D341Med (cell line): ENCODE measurements around the gene MRC2.
"Not testable (repeated sequence)": the region's sequence is repeated elsewhere in the genome, so short reads cannot be mapped to it uniquely, and the experiment has no call there.

Experiments used
- DNase-seq: peaks from one replicate; pipeline ENCODE4 v3.0.0; 2012; ENCODE audit warnings: low spot score

Gene MRC2

DNA sequence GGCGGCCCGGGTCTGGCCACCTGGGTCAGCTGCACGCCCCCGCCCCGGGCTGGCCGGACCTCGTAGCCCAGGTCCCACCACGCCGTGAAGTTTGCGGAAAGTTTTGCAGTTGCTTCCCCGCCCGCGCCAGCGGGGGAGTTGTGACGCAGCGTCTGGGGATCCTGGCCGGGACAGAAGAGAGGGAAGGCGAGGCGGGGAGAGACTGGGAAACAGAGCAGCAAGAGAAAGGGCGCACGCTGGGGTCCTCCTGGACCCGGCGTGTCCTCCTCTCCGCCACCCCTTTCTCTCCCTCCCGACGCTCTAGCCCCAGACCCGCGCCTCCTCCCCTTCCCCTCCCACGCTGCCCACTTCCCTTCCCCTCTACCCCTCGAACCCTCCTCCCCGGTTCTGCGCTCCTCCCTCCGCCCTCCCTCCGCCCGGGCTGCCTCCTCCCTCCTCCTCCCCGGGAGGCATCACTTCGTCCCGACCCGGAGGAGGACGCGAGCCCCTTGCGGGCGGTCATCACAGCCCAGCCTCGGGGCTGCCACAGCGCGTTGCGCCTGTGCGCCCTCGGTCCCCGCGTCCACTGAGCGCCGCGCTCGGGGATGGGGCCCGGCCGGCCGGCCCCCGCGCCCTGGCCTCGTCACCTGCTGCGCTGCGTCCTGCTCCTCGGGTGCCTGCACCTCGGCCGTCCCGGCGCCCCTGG, at the start of gene MRC2:
TSS of gene MRC2 (plus strand) at position 452 of the 685 bp plus-strand sequence. CDS start at position 585, 133 bp downstream.
- DNase-seq: peak; percentile 66

DNA sequence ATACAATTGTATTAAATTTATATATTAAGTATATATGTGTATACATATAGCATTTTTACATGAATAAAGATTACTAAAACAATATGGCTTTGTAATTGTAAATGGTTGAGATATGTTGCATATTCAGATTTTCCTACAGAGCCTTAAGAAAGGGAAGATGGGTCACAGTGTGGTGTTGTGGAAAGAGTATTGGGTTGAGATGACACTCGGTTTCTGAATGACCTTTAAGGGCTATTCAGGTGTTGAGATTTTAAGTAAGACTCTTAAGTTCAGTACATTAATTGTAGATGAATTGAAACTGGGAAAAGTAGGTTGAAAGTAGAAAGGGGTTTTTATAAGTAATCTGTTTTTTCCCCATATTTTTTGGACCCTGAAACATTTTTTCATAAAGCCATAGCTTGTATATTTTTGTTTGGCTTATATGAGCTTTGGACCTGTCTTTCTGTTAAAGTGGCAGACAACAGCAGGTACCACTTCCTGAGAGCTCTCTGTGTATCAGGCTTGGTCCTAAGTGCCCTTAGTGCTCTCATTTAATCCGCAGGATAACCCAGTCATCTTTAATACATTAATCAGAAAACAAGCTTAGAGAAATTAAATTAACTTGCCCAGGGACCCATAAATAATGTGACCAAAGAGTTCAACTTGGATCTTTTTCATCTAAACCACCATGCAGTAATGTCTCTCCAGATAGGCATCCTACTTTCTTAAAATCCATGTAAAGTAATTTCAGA, 48.5 kb upstream of the MRC2 start:
- peak; percentile 51 for DNase-seq

- DNase-seq: no peak
These were observed 46.5 kb upstream of the MRC2 start for GRCh38 chr17:62580947-62581346.

- no peak for DNase-seq
These were observed 45.7 kb upstream of the MRC2 start for GRCh38 chr17:62581764-62582163.

- DNase-seq: no peak
These were observed 39.9 kb upstream of the MRC2 start for GRCh38 chr17:62587554-62587953.

- no peak for DNase-seq
These were observed 39.4 kb upstream of the MRC2 start for GRCh38 chr17:62588109-62588508.

DNA sequence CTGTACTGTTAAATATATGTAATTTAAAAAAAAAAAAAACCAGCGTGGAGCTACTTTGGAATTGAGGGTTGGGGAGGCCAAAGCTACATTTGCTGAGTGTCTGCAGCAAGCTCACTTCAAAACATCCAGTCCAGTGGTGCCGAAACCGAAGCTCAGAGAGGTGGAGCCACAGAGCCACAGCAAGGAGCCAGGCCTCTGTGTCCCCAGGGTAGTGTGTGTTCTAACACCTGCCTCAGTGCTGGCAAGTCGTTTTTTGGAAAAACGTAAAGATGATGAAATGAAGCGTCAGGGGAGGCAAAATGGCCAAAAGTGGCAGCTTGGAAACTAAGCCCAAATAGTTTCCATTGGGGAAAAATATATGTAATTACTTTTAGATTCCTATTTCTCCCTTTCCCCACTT, 36.1 kb upstream of the MRC2 start:
- no peak for DNase-seq

DNA sequence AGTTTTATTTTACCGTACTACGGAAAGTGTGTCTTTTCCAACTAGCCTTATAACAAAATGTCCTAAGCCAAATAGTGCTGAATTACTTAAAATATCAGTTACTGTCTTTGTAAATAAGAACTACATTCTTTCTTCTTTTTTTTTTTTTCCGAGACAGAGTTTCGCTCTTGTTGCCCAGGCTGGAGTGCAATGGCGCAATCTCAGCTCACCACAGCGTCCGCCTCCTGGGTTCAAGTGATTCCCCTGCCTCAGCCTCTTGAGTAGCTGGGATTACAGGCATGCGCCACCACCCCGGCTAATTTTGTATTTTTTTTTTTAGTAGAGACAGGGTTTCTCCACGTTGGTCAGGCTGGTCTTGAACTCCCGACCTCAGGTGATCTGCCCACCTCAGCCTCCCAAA, 35.6 kb upstream of the MRC2 start:
- not testable (repeated sequence) for DNase-seq

DNA sequence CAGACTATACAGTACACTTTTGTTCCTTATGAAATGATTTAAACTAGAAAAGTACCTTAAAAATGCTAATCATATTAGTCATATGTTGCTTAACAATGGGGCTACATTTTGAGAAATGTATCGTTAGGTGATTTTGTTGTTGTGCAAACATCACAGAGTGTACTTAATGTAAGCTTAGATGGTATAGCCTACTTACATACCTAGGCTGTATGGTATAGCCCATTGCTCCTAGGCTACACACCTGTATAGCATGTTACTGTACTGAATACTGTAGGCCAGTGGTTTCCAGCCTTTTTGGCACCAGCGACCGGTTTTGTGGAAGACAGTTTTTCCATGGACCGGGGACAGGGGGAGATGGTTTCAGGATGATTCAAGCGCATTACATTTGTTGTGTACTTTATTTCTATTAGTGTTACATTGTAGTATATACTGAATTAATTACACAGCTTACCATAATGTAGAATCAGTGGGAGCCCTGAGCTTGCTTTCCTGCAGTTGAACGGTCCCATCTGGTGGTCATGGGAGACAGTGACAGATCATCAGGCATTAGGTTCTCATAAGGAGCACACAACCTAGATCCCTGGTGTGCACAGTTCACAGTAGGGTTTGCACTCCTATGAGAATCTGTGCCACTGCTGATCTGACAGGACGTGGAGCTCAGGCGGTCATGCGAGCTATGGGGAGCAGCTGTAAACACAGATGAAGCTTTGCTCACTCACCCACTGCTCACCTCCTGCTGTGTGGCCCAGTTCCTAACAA, 35.0 kb upstream of the MRC2 start:
- no peak for DNase-seq

DNA sequence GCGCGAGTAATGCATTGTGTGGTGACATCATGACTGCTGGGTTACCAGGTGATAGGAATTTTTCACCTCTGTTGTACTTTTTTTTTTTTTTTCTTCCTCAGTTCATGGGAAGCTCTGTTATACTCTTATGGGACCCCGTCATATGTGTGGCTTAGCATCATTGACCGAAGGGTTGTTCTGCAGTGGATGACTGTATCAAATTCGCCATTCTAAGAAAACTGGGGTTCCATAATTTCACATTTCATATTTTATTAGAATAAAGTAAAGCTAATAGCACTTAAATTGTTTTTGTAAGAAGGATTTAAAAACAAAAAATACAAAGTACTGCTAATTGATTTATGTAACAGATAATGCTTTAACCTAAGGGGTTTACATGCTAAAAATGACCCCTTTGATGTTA, 32.0 kb upstream of the MRC2 start:
- no peak for DNase-seq

DNA sequence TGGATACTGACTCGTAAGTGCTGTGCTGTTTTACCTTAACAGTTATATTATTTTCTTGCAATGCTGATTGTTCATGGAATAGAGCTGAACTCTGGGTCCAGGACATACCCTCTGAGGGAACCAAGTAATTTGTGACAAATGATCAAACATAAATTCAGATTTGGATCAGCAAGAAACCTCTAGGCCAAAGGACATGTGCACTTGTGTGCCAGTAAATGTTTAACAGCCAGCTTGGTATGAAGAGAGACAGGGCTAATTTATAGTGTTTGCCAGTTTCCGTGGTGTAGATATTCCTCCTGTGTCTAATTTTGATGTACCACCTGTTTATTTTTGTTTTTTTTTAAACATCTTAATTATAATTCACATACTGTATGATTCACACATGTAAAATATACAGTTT, 30.8 kb upstream of the MRC2 start:
- no peak for DNase-seq

DNA sequence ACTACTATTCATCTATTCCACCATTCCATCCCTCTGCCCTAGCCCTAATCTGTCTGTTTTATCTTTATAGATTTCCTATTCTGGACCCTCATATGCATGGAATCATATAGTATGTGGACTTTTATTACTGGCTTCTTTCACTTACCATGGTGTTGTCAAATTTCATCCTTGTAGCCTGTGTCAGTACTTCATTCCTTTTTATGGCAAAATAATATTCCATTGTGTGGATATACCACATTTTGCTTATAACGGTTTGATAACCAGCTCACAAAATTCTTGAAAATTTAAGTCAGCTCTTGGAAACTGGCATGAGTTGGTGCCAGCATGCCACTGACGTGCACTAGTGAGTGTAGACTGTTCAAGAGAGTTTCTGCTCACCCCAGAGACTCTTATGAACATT, 30.3 kb upstream of the MRC2 start:
- no peak for DNase-seq

DNA sequence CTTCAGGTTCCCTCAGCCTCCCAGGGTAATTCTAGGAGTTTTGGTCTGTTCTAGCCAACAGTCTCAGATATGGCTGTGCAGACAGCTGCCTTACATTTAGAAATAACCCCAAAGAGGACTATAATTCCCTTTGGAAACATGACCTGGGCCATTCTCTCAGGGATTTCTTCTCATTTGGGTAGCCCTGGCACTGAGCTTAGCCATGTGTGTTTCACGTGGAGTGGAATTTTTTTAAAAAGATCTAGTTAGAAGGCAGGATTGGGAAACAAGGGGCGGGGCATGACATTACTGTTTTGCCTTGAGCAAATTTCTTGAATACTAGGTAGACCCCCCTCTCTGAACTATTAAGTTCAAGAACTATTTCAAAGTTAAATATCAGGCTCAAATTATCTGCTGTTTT, 29.6 kb upstream of the MRC2 start:
- DNase-seq: no peak

DNA sequence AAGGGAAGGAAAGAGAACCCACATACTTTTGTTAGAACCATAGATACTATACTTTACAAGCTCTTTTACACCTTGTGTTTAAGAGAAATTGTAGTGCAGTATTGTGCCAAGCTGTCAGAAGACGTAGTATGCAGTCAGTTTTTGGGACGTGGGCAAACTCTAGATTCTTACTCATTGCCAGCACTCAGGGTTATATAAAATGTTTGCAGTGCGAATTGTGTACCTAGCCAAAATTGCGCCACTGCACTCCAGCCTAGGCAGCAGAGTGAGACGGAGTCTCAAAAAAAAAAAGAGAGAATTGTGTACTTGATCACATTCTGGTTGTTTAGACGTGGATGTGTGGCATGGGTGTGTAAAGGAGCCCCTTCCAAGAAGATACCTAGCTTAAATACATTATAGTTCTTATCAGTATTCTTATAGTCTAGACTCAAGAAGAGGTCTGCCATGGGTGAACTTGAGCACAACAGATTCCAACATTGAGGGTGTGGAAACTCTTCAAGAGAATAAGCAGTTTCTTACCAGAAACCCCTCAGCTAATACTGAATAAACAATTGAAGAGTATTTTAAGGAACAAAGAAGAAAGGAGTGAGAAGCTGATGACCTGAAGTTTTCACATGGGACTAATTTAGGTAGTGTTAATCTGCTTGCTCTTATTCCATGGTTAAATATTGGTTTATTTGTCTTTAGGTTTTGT, 27.4 kb upstream of the MRC2 start:
- no peak for DNase-seq

GRCh38 chr17:62600805-62601204, 26.7 kb upstream of the MRC2 start:
- DNase-seq: no peak

DNA sequence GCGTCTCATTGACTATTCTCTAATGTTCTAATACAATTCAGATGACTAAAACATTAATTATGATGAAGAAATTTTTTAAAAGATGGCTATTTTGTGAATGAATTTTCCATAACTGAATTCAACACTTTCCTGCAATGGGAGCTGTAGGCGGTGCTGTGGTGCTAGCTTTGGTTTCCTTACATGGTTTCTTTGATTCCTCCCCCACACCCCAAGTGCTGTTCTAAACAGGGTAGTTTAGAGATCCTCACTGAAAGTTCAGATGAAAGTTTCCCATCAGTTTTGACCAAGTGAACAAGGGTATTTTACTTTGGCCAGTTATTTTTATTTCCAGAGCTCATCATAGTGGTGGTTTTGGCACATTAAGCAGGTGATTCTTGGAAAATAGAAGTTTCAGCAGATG, 26.0 kb upstream of the MRC2 start:
- DNase-seq: no peak

DNA sequence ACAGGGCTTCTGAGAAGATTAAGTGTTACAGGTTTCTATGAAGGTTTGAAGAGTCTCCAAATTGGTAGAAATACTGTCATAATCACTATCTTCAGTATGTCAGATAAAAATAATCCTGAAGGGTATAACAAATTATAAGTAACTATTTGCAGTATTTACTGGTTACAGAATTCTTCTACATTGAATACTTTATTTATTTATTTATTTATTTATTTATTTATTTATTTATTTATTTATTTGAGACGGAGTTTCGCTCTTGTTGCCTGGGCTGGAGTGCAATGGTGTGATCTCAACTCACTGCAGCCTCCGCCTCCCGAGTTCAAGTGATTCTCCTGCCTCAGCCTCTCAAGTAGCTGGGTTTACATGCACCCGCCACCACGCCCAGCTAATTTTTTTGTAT, 23.7 kb upstream of the MRC2 start:
- not testable (repeated sequence) for DNase-seq

DNA sequence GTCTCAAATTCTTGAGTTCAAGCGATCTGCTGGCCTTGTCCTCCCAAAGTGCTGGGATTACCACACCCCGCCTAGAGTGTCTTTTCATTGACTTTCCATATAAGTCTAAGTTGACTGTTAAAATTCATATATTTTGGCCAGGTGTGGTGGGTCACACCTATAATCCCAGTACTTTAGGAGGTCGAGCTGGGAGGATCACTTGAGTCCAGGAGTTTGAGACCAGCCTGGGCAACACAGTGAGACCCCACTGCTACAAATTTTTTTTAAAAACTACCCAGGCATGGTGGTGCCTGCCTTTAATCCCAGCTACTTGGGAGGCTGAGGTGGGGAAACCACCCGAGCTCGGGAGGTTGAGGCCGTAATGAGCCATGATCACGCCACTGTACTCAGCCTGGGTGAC, 21.9 kb upstream of the MRC2 start:
- DNase-seq: no peak

GRCh38 chr17:62611292-62611691, 16.2 kb upstream of the MRC2 start:
- no peak for DNase-seq

- DNase-seq: no peak
These were observed 15.7 kb upstream of the MRC2 start for GRCh38 chr17:62611728-62612127.

DNA sequence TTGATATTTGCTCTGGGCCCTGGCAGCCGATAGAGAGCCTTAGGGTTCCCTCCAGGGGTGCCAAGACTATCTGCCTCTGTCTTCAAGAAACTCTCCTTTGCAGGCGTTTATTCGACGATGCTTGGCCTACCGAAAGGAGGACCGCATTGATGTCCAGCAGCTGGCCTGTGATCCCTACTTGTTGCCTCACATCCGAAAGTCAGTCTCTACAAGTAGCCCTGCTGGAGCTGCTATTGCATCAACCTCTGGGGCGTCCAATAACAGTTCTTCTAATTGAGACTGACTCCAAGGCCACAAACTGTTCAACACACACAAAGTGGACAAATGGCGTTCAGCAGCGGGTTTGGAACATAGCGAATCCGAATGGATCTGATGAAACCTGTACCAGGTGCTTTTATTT, 15.2 kb upstream of the MRC2 start:
- DNase-seq: not testable (repeated sequence)

DNA sequence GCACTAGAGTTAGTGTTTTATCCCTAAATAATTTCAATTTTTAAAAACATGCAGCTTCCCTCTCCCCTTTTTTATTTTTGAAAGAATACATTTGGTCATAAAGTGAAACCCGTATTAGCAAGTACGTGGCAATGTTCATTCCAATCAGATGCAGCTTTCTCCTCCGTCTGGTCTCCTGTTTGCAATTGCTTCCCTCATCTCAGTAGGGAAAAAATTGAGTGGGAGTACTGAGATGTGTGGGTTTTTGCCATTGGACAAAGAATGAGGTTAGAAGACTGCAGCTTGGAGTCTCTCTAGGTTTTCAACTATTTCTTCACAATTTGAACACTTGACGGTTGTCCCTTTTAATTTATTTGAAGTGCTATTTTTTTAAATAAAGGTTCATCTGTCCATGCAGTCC, 14.4 kb upstream of the MRC2 start:
- DNase-seq: not testable (repeated sequence)
